Measurements from ENCODE around the gene NFATC2.

The NFATC2 gene

DNA sequence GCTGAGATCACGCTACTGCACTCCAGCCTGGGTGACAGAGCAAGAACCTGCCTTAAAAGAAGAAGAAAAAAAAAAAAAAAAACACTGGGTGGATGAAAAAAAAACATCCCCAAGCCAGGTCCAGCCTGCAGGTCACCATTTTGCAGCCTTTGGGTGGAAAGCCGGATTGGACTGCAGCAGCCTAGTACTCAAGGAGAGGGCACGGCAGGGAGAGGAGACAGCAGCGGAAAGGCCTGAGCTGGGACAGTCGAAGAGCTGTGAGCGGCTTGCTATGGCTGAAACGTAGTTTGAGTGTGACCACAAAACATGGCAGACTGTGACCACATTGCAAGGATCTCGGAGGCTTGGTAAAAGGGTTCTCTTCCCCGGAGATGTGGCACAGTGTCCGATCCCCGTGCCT is 173.0 kb downstream of the NFATC2 start:
- DNase-seq, result no peak

DNA sequence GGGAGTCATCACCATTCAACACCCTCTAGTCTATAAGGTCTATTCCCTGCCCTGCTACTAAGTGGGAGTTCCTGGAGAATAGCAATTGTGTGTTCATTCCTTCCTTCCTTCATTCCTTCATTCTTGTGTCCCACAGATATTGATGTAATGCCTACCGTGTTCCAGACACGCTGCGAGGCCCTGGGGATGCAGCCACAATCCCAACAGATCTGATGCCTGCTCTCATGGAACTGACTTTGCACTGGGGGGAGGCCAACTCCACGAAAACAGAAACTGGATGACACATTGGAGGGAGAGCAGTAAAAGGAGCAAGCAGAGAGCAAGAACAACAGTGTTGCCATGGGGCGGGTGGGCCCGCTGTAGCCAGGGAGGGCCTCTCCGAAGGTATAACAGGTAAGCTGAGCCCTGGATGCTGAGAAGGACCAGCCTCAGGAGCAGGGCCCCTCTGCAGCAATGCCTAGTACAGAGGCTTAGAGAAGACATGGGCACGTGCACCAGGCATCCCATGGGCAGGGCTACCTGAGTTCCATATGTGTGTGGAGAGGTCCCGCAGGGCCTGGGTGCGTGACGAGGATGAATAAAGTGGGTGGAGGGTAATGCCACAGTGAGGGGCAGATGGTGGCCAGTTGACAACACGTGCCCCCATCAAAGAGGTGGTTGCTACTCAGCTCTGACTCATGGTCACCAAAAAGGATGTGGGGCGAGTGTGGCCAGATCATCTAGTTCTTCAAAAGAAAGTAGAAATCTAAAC is 173.9 kb downstream of the NFATC2 start:
- no peak for DNase-seq

DNA sequence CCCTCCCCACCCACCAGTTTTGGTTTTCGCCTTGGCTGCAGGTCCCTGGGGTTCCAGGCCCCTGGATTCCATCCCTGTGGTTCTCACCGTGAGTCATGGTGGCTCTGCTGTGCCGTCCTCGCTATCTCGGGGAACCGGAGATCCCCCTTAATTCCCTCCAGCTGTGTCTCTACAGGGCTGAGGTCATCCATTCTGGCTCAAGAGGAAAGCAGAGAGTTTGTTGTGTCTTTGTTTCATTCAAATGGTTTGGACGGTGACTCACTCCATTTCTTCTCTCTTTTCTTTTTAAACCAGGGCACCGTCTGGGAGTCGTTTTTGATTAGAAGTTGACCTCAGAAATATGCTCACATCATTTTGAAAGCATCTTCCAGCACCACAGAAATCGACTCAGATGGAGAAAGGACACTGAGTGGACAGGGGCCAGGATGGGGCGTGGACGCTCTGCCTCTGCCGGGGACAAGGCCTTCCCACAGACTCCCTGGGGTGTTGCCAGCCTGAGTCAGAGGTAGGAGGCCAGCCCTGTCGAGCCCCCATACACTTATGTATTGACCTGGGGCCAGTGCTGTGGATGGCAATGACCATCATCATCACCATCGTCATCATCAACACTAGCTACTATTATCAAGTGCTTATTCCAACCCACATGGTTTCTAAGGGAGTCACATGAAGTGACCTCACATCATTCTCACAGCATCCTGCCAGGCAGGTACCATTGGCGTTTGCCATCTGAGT is 176.2 kb downstream of the NFATC2 start:
- peak; percentile 57 for DNase-seq

DNA sequence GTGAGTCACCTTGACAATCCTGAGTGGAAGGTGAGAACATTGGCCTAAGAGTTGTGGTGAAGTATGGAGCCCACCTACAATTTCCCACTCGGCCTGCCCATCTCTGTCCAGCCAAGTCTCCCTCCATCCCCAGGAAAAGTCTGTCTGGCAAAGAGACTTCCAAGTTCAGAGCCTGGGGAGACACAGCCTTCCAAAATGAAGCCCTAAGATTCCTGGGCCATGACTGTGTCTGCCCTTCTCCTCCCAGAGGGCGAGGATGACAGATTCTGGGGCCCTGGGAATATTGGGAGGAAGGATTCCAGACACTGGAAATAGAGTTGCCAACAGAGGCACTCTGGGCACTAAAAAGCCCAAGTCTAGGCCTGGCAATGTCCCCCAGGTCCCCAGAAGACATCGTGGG is 176.8 kb downstream of the NFATC2 start:
- no peak for DNase-seq

DNA sequence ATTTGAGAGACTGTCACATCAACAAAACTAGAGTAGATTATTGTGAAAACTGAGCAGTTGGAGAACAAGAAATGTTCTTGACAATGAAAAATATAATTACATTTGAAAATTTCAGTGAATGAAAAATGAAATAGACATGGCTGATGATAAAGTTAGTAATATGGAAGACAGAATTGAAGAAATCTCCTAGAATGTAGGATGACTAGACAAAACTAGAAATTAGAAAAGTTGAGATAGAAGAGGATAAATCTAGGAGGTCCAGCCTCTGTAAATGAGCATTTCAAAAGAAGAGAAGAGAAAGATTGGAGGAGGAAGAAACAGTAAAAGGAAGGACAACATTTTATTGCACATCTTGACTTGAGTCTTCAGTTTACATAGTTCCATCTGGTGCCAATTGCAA is 178.7 kb downstream of the NFATC2 start:
- DNase-seq, result no peak

DNA sequence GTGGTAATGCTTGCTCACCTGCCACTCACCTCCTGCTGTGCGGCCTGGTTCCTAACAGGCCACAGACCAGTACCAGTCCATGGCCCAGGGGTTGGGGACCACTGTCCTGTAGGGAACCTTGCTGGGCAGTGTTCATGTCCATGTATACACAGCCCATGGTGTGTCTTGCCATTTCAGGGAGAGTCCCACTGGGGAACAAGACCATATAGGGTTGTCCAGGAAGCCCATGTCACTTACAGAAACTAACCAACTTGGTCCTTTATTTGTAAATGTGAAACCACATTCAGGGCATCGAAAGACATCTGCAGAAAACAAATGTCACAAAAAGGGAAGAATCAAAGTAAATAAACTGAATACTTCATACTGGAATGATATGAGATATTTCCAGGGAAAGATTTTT is 179.1 kb downstream of the NFATC2 start:
- DNase-seq, result no peak

DNA sequence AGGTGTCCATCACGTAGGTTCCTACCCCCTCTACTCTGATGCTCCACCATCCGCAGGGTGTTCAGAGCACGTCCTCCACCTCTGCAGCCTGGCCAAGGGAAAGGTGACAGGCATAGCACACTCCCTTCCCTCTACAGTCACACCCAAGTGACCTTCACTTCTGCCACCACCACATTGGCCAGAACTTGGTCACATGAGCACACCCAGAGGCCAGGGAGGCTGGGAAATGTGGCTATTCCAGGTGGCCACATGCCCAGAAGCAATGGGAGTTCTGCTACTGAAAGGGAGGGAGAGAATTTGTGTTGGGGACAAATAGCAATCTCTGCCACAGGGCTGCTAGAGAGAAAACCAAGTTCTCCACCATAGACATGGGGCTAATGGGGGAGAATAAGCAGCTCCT is 180.3 kb downstream of the NFATC2 start:
- DNase-seq, result no peak

DNA sequence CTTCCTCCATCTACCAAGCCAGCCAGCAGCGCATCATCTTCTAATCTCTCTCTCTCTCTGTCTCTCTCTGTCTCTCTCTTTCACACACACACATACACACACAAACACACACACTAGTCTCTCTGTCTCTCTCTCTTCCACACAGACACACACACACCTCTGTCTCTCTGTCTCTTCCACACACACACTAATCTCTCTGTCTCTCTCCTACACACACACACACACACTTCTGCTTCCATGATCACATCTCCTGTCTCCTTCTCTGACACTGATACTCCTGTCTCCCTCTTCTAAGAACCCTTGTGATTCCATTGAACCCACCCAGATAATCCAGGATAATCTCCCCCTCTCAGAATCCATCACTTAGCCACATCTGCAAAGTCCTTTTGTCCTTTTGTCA is 181.3 kb downstream of the NFATC2 start:
- DNase-seq, result no peak

DNA sequence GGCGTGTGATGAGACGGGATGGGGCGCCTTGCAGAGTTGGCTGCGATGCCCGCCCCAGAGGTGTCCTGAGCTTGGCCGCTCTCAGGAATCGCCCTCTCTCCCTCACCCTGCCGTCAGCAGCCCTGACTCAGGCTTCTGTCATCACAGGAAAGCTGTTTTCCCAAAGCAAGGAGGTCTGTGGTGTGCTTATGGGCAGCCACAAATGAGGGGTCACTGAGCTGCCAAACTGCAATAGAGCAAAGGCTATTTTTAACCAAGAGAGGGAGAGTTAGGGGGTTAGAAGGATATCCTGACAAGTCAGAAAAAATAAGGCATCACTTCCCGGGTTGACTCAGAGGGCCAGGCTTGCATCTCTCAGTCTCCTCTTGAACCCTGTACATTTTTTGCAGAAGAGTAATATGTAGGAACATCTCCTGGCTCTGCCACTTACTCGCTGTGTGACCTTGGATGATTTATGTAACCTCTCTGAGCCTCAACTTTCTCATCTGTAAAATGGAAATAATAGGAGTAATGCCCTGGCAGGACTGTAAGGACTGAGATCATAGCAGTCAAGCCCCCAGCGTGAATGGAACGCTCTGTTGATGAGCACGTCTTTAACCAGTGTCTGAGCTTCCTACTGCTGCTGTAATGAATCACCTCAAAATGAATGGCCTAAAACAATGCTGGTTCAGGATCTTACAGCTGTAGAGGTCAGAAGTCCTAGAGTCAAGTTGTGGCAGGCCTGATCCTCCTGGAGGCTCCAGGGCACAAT is 181.9 kb downstream of the NFATC2 start:
- peak; percentile 78 for DNase-seq

DNA sequence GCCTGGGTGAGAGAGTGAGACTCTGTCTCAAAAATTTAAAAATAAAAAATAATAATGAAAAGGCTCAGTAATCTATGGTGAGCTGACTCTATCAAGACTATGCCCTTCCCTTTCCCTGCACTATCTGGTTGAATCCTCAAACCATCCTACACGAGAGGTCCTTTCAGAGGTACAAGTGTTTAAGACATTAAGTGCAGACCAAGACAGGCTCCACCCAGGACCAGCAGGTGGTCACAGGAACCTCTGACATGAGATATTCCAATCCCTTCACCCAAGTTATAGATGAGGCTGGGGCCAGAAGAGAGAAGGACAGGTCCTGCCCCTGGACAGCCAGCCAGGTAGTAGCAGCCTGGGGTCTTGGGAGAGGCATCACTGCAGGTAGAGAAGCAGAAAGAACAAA is 182.6 kb downstream of the NFATC2 start:
- no peak for DNase-seq

DNA sequence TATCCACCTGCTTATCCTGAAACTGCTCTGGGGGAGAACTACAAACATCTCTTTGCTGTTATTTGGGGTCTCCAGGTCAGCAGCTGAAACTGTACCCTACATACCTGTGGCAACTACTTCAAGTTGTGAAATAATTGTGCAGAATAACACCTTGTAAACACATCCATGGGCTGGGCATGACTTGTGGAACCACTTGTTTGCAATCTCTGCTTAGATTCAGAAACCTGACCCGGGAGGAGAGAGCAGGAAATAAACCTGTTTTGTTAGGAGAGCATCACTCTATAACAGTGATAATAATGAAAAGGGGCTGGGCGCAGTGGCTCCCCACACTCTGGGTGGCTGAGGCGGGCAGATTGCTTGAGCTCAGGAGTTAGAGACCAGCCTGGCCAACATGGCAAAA is 183.1 kb downstream of the NFATC2 start:
- DNase-seq, result no peak

DNA sequence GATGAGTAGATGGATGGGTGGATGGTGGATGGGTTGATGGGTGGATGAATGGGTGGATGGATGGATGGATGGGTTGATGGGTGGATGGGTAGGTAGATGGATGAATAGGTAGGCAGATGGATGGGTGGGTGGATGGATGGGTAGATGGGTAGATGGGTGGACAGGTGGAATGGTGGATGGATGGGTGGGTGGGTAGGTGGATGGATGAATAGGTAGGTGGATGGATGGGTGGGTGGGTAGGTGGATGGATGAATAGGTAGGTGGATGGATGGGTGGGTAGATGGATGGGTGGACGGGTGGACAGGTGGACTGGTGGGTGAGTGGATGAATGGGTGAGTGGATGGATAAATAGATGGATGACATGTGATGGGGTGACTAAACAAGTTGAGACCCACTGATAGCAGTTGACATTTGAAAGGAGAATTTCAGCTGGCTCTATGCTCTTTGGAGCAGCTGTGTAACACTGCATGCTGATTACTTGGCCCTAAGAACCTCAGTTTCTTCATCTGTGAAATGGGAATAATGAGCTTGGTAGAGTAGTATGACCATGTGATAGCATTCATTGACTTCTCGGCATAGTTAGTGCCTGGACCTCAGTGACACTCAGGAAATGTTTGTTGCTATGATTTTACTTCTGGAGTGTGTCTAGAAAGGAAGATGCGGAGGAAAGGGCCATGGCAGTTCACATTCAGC is 184.3 kb downstream of the NFATC2 start:
- no peak for DNase-seq

DNA sequence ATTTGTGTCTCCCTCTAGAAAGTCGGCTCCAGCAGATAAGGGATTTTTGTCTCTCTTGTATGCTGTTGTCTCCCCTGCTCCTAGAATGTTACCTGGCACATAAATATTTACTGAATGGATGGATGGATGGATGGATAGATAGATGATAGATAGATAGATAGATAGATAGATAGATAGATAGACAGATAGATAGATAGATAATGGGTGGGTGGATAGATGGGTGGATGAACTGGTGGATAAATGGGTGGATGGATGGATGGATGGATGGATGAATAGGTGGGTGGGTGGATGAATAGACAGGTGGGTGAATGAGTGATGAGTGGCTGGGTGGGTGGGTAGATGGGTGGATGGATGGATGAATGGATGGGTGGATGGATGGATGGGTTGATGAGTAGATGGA is 185.0 kb downstream of the NFATC2 start:
- DNase-seq, result no peak

DNA sequence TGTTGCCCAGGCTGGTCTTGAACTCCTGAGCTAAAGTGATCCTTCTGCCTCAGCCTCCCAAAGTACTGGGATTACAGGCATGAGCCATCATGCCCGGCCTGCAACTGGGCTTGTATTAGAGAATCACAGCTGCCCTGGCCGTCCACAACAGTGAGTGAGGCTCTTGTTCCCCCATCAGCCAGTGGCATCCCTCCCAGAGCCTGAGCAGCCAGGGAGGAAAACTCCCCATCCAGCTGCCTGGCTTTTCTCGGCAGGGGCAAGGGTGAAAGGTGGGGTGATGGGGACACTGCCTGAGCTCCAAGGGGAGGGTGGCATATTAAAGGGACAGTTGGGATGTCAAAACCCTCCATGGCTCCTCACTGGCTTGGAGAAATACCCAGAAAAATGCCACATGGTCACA is 185.6 kb downstream of the NFATC2 start:
- no peak for DNase-seq

DNA sequence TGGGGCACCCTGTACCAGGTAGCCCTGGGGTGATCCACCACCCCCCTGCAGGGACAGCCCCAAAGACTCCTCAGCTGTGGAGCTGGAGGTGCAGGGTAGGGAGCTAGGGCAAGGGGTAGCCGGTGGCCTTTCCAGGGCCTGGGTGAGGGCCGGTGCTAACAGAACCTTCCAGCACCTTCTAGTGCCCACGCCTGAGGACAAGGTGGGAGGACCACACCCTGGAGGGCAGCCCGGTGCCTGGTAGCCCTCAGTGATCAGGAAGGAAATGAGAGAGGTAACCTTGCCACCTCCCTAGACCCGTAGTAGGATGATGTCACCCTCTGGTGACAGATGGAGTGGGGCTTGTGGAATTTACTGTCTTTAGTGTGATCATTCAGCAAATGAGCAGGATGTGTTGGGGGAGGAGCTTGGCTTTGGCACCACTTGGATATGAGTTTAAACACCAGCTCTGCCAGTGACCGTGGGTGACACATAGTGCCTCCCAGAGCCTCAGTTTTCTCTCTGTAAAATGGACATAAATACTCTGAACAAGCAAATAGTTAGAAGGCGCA is 187.7 kb downstream of the NFATC2 start:
- DNase-seq, result no peak

DNA sequence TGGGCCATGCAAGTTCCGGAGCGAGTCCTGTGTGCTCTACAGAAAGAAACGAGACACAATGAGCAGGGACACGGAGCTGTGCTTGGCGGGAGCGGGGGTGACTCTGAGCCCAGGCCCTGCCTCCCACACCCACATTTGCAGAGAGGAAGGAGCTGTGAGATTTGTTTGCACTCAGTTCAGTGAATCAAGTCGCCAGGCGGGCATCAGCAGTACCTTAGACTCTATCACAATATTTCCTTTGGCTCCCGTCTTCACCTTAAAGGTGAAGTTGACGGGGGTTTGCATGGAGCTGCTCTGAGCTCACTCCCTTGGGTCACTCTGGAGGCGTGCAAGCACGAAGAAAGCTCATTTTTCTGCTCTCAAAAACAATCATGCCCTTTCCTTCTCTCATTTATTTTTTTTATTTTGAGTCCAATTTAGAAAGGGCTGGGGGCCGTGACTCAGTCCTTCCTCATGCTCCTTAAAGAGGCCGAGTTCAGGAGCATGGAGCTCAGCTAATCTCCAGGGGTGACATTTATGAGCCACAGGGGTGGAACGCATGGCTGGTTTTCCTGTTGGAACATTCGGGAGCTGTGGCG is 188.2 kb downstream of the NFATC2 start:
- no peak for DNase-seq

DNA sequence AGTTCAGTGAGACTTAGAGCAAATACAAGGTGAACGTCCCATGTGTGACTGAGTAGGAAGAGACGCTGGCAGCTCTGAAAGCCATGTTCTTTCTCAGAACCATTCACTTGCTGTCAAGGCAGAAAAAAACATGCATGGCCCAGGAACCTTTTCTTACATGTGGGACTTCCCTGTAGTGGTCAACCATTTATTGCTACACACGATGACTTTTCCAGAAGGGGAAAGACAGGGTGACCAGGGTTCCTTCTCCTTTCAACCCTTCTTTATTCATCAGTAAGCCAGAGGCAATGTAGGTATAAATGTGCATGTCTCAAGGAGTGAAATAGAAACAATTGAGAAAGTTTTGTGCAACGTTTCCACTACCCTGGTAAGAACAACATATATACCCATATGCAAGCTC is 189.0 kb downstream of the NFATC2 start:
- DNase-seq, result no peak

DNA sequence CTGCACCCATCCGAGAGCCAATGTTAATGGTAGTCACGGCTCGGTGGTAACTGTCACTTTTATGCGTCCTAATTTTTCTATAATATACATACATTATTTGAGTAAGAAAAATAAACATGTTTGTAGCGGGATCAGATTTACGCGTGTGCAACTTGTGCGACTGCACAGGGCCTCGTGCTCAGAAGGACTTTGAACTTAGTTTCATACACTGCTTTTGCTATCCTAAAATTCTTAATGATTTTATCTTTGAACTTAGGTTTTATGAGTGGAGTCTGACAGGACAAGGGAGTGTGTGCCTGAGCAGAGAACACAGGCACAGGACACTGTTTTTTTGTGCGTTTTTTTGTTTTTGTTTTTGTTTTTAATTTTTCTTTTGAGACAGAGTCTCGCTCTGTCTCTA is 189.7 kb downstream of the NFATC2 start:
- DNase-seq, result no peak

DNA sequence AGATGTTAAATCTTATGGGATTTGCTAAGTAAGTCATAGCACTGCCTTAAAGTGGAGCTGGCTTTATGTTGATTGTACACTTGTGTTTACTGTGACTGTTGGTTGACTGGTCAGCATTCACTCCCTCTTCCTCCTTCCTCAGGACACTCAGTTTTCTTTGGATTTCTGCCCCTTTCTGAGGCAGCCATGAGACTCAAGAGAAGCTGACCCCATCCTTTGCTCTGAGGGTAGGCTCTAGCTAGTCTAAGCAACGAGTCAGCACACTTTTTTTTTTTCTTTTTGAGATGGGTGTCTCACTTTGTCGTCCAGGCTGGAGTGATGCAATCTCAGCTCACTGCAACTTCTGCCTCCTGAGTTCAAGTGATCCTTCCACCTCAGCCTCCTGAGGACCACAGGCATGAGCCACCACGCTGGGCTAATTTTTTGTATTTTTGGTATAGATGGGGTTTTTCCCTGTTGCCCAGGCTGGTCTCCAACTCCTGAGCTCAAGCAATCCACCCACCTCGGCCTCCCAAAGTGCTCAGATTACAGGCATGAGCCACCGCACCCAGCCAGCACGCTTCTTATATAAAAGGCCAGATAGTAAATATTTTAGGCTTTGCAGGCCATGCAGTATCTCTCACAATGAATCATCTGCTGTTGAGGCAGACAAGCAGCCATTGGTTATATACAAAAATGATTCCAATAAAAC is 191.4 kb downstream of the NFATC2 start:
- no peak for DNase-seq

DNA sequence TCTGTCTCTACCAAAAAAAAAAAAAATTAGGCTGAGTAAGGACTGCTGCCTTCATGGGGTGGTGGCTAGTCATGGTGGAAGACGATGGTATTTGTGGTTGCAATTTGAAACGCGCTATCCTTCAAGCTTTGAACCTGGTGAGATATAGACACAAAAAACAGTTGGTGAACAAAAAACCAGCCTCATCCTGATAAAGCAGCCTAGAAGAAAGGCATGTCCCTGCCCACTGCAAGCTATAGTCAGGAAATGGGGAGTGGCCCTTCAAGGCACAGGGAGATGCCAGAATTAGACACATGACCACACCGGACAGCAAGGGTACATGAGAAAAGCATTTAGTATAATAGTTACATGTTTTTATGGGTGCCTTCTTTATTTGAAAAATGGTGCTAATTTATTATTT is 193.6 kb downstream of the NFATC2 start:
- DNase-seq, result no peak

DNA sequence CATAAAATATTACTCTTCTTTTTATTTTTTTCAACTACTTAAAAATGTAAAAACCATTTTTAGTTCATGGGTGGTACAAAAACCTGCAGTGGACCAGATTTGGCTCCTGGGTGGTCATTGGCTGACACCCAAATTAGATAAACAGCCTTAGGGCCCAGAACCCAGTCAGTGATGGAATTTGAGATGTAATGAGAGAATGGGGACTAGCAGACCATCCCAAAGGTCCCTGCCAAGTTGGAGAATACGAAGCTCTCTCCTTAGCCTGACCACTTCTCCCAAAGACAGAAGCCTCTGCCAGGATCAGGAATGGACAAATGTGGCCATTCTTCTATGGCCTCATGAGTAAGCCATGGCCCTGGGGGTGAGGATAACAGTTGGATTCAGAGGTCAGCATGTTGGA is 194.7 kb downstream of the NFATC2 start:
- no peak for DNase-seq

Measured in femur (tissue), 1 donor.